Lung (tissue), 13 donors: ENCODE results near the gene SLC2A11. TPM values are rescaled to one million over a fixed set of nuclear protein-coding genes. Genes with fewer than 3 reads are reported as not detected.

Experiments used
- ATAC-seq: fragments of 200-7000 bp; cut with Tn5 transposase; one replicate; pipeline ENCODE4 v1.9.1; 2020; ENCODE audit warnings: moderate number of reproducible peaks; ENCODE audit not compliant: insufficient read depth, low FRiP score
- DNase-seq, 3 donors: peaks; one replicate each; pipeline ENCODE4 v3.0.0-alpha.2; 2013 to 2017
- H3K27ac ChIP-seq, 2 donors: one replicate each; pipeline ENCODE4 v1.5.1; 2013; ENCODE audit warnings: mild to moderate bottlenecking in 2 of 2, moderate library complexity in 2 of 2, control low read depth in 1 of 2, inconsistent platforms in 1 of 2, low read depth in 1 of 2, low read length in 1 of 2
- H3K27me3 ChIP-seq, 3 donors: one replicate each; pipeline ENCODE4 v1.5.1; 2013; ENCODE audit warnings: low read length in 2 of 3; ENCODE audit not compliant: control insufficient read depth in 3 of 3, insufficient read depth in 3 of 3
- H3K36me3 ChIP-seq, 4 donors: one replicate each; pipeline ENCODE4 v1.5.1; 2013; ENCODE audit warnings: low read length in 4 of 4, mild to moderate bottlenecking in 1 of 4, moderate library complexity in 1 of 4; ENCODE audit not compliant: control insufficient read depth in 4 of 4, insufficient read depth in 4 of 4
- H3K4me1 ChIP-seq, 5 donors: one replicate each; pipeline ENCODE4 v1.5.1; 2013; ENCODE audit warnings: low read length in 5 of 5, mild to moderate bottlenecking in 2 of 5, moderate library complexity in 1 of 5; ENCODE audit not compliant: control insufficient read depth in 5 of 5, insufficient read depth in 5 of 5
- H3K4me3 ChIP-seq: one replicate; pipeline ENCODE4 v1.5.1; 2013; ENCODE audit warnings: mild to moderate bottlenecking, control low read depth, moderate library complexity
- H3K9ac ChIP-seq, 2 donors: one replicate each; pipeline ENCODE4 v1.5.1; 2013; ENCODE audit warnings: low read length in 2 of 2, control low read depth in 1 of 2; ENCODE audit not compliant: insufficient read depth in 1 of 2
- H3K9me3 ChIP-seq, 4 donors: one replicate each; pipeline ENCODE4 v1.5.1; 2013; ENCODE audit warnings: low read length in 3 of 4, mild to moderate bottlenecking in 1 of 4, moderate library complexity in 1 of 4; ENCODE audit not compliant: control insufficient read depth in 4 of 4, insufficient read depth in 3 of 4
- WGBS, 2 donors: extraction: QIAGEN DNeasy Blood & Tissue Kit; methylation state at CpG; one replicate each; pipeline ENCODE4 v1.1.7; 2013; 5-methylcytosine and 5-hydroxymethylcytosine counted together
- polyA plus RNA-seq, 2 donors: library from polyadenylated mRNA; stranded (reverse); fragments of 200-250 nt; gene quantifications; one replicate each; pipeline ENCODE4 v1.2.1, GENCODE V29; 2013
- small RNA-seq: library from RNA; depleted of rRNA; stranded (forward); fragments of <200 nt; gene quantifications from one replicate; pipeline ENCODE3, GENCODE V24; 2014; ENCODE audit warnings: low replicate concordance
- total RNA-seq, 2 donors: library from RNA; depleted of rRNA in 1 of 2; stranded (reverse); fragments of >200 nt in 1 of 2; gene quantifications; one replicate each; pipeline ENCODE4 v1.2.1, GENCODE V29; 2014 to 2021
- TF ChIP-seq, protein P1 (sequence below): IDR thresholded peaks from 2 replicates; pipeline ENCODE4 v1.5.1; 2012; ENCODE audit warnings: mild to moderate bottlenecking; ENCODE audit errors: control extremely low read depth, extremely low read depth
- donor health status: control.
- donor health status: control.
- donor health status: Bipolar disorder and iron deficiency.
- donor health status: healthy.
- donor health status: DM: yes; HTN: yes; CAD: no.

SLC2A11 gene
- total and polyA plus RNA-seq, 4 donors = 3.9 to 14.1 (median 10.3) TPM

GRCh38 chr22:23922921-23923320, 65.2 kb downstream of the SLC2A11 start:
- no peak overlapping the region for H3K9ac ChIP-seq
- H3K36me3 ChIP-seq = peaks cover 0 to 20% (median 12%) of the 10 kb centered on the region in 4 donors
- TF ChIP-seq, protein P1, sequence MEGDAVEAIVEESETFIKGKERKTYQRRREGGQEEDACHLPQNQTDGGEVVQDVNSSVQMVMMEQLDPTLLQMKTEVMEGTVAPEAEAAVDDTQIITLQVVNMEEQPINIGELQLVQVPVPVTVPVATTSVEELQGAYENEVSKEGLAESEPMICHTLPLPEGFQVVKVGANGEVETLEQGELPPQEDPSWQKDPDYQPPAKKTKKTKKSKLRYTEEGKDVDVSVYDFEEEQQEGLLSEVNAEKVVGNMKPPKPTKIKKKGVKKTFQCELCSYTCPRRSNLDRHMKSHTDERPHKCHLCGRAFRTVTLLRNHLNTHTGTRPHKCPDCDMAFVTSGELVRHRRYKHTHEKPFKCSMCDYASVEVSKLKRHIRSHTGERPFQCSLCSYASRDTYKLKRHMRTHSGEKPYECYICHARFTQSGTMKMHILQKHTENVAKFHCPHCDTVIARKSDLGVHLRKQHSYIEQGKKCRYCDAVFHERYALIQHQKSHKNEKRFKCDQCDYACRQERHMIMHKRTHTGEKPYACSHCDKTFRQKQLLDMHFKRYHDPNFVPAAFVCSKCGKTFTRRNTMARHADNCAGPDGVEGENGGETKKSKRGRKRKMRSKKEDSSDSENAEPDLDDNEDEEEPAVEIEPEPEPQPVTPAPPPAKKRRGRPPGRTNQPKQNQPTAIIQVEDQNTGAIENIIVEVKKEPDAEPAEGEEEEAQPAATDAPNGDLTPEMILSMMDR = no peak
- 27 to 58% methylated on average over 2 of the region's 2 CpGs for WGBS, 2 donors
- no peak overlapping the region for H3K4me3 ChIP-seq
- no peaks in the 10 kb centered on the region for H3K27me3 ChIP-seq
- H3K4me1 ChIP-seq = no peaks in the 10 kb centered on the region
- DNase-seq = no peak
- no peak overlapping the region for H3K27ac ChIP-seq
- peaks cover 0 to 10% (median 2%) of the 10 kb centered on the region in 4 donors for H3K9me3 ChIP-seq
- ATAC-seq = no peak

DNA sequence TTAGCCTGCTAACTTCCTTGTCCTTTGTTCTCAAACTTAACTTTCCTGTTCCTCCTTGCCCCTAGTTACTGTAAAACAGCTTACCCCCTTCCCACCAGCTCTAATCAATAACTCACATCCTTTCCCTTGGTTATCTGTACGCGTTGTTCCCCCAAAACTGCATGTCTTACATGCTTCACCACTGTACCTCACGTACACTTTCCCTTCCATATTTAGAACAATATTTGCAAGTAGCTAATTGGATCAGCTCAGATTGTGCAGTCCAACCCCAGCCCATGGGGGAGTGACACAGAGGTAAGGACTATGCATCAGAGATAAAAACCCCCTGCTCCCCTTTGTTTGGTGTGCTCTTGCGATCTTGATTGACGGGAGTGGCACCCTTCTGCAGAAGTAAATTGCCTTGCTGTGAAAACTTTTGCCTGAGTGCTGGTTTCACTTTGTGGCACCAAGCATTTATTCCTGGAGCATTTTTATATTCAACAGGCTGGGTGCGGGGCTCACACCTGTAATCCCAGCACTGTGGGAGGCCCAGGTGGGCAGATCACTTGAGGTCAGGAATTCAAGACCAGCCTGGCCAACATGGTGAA, 67.4 kb downstream of the SLC2A11 start:
- Histone ChIP-seq H3K36me3 (peaks cover 0 to 32% (median 17%) of the 10 kb centered on the region in 4 donors), H3K9me3 (peaks cover 0 to 10% (median 2%) of the 10 kb centered on the region in 4 donors), H3K9ac (no peak overlapping the region), H3K27me3 (no peaks in the 10 kb centered on the region), H3K27ac (no peak overlapping the region), H3K4me1 (no peaks in the 10 kb centered on the region), H3K4me3 (no peak overlapping the region)
- 82 to 90% methylated on average over 6 of the region's 6 CpGs for WGBS, 2 donors
- DNase-seq = no peak
- ATAC-seq = no peak
- TF ChIP-seq, protein P1 = no peak

- Histone ChIP-seq H3K36me3 (peaks cover 0 to 32% (median 19%) of the 10 kb centered on the region in 4 donors), H3K9me3 (peaks cover 0 to 10% (median 2%) of the 10 kb centered on the region in 4 donors), H3K4me1 (no peaks in the 10 kb centered on the region), H3K4me3 (no peak overlapping the region), H3K9ac (no peak overlapping the region), H3K27ac (no peak overlapping the region), H3K27me3 (no peaks in the 10 kb centered on the region)
- WGBS, 2 donors = 73 to 78% methylated on average over 14 of the region's 14 CpGs
- DNase-seq = no peak
- TF ChIP-seq, protein P1 = no peak
- no peak for ATAC-seq
These were observed 68.9 kb downstream of the SLC2A11 start for GRCh38 chr22:23926561-23926960.

Small RNAs within 50 kb of the gene (small RNA-seq; reads per million reads assigned to genes)
- gene RN7SL268P = not detected

Other genes with a start within 250 kb of the SLC2A11 start
- under 1 TPM; 0.82 to 0.86 TPM for gene DRICH1, start 225.6 kb upstream of the SLC2A11 start, total RNA-seq
- under 1 TPM; 0.15 to 0.47 TPM for gene DRICH1, start 225.6 kb upstream of the SLC2A11 start, polyA plus RNA-seq
- 1 to 10 TPM; 1.3 to 3.1 TPM for gene RGL4, start 166.9 kb upstream of the SLC2A11 start, total RNA-seq
- gene RGL4, start 166.9 kb upstream of the SLC2A11 start, polyA plus RNA-seq = 10 to 100 TPM in 1 of 2 donors, 1 to 10 TPM in 1; 2.1 to 37.0 TPM
- 1 to 10 TPM; 5.8 to 6.9 TPM for gene ZNF70, start 106.8 kb upstream of the SLC2A11 start, total RNA-seq
- gene ZNF70, start 106.8 kb upstream of the SLC2A11 start, polyA plus RNA-seq = 1 to 10 TPM in 1 of 2 donors, under 1 TPM in 1; 0.98 to 1.5 TPM
- gene VPREB3, start 103.5 kb upstream of the SLC2A11 start, total RNA-seq = not detected
- gene VPREB3, start 103.5 kb upstream of the SLC2A11 start, polyA plus RNA-seq = 1 to 10 TPM in 1 of 2 donors, under 1 TPM in 1; 0.39 to 1.4 TPM
- gene C22orf15, start 94.9 kb upstream of the SLC2A11 start, total RNA-seq = 10 to 100 TPM; 12.0 to 18.7 TPM
- 1 to 10 TPM; 3.0 to 8.7 TPM for gene C22orf15, start 94.9 kb upstream of the SLC2A11 start, polyA plus RNA-seq
- gene CHCHD10, start 89.9 kb upstream of the SLC2A11 start, total RNA-seq = 100 to 1,000 TPM in 1 of 2 donors, 10 to 100 TPM in 1; 16.6 to 128 TPM
- gene CHCHD10, start 89.9 kb upstream of the SLC2A11 start, polyA plus RNA-seq = 100 to 1,000 TPM in 1 of 2 donors, 10 to 100 TPM in 1; 37.2 to 174 TPM
- 1 to 10 TPM; 2.2 to 2.6 TPM for gene MMP11, start 85.0 kb upstream of the SLC2A11 start, total RNA-seq
- under 1 TPM; 0.43 to 0.68 TPM for gene MMP11, start 85.0 kb upstream of the SLC2A11 start, polyA plus RNA-seq
- gene SMARCB1, start 70.9 kb upstream of the SLC2A11 start, total RNA-seq = 10 to 100 TPM; 39.2 to 69.6 TPM
- gene SMARCB1, start 70.9 kb upstream of the SLC2A11 start, polyA plus RNA-seq = 10 to 100 TPM; 41.0 to 54.6 TPM
- 10 to 100 TPM in 1 of 2 donors, 1 to 10 TPM in 1; 6.1 to 15.1 TPM for gene DERL3, start 18.9 kb upstream of the SLC2A11 start, total RNA-seq
- 1 to 10 TPM; 6.7 to 8.4 TPM for gene DERL3, start 18.9 kb upstream of the SLC2A11 start, polyA plus RNA-seq
- 100 to 1,000 TPM in 1 of 2 donors, 10 to 100 TPM in 1; 71.8 to 751 TPM for gene MIF, start 36.5 kb downstream of the SLC2A11 start, total RNA-seq
- 100 to 1,000 TPM; 850 to 887 TPM for gene MIF, start 36.5 kb downstream of the SLC2A11 start, polyA plus RNA-seq
- 10 to 100 TPM in 1 of 2 donors, 1 to 10 TPM in 1; 2.0 to 22.3 TPM for gene GSTT2B, start 103.3 kb downstream of the SLC2A11 start, total RNA-seq
- 10 to 100 TPM in 1 of 2 donors, 1 to 10 TPM in 1; 8.9 to 22.9 TPM for gene GSTT2B, start 103.3 kb downstream of the SLC2A11 start, polyA plus RNA-seq
- gene DDTL, start 109.0 kb downstream of the SLC2A11 start, total RNA-seq = 1 to 10 TPM in 1 of 2 donors, under 1 TPM in 1; 0.37 to 3.5 TPM
- gene DDTL, start 109.0 kb downstream of the SLC2A11 start, polyA plus RNA-seq = 1 to 10 TPM; 1.4 to 4.4 TPM
- gene DDT, start 116.6 kb downstream of the SLC2A11 start, total RNA-seq = 100 to 1,000 TPM; 111 to 130 TPM
- gene DDT, start 116.6 kb downstream of the SLC2A11 start, polyA plus RNA-seq = 100 to 1,000 TPM; 221 to 268 TPM
- gene GSTT2, start 122.3 kb downstream of the SLC2A11 start, total RNA-seq = 1 to 10 TPM in 1 of 2 donors, not detected in 1; 4.9 TPM
- gene GSTT2, start 122.3 kb downstream of the SLC2A11 start, polyA plus RNA-seq = 1 to 10 TPM in 1 of 2 donors, under 1 TPM in 1; 0.22 to 3.1 TPM
- gene GSTT4, start 147.6 kb downstream of the SLC2A11 start, total RNA-seq = not detected
- gene GSTT4, start 147.6 kb downstream of the SLC2A11 start, polyA plus RNA-seq = not detected
- gene CABIN1, start 153.4 kb downstream of the SLC2A11 start, total RNA-seq = 100 to 1,000 TPM in 1 of 2 donors, 10 to 100 TPM in 1; 69.1 to 109 TPM
- gene CABIN1, start 153.4 kb downstream of the SLC2A11 start, polyA plus RNA-seq = 10 to 100 TPM; 22.4 to 44.9 TPM